MM.1S (cell line): ENCODE measurements around the gene IL18RAP.

Experiments used
- DNase-seq: peaks from one replicate; pipeline ENCODE4 v3.0.0-alpha.2; 2015
- H2AFZ ChIP-seq: fragments of 300-600 bp; sonication (generic); 2 replicates; pipeline ENCODE4 v1.6.0; 2016; ENCODE audit warnings: antibody characterized with exemption, low read length
- H3F3A ChIP-seq: fragments of 300-600 bp; sonication (generic); 2 replicates; pipeline ENCODE4 v1.6.1; 2016; ENCODE audit warnings: mild to moderate bottlenecking, antibody characterized with exemption, low read length, moderate library complexity, mixed read lengths; ENCODE audit not compliant: insufficient read depth
- H3K27ac ChIP-seq: fragments of 300-600 bp; sonication (generic); 2 replicates; pipeline ENCODE4 v1.5.1; 2016; ENCODE audit warnings: mild to moderate bottlenecking, low read length
- H3K27me3 ChIP-seq: fragments of 300-600 bp; sonication (generic); replicated peaks from 2 replicates; pipeline ENCODE4 v1.6.0; 2016; ENCODE audit warnings: low read length; ENCODE audit not compliant: insufficient read depth
- H3K36me3 ChIP-seq: fragments of 300-600 bp; sonication (generic); replicated peaks from 2 replicates; pipeline ENCODE4 v1.6.1; 2016; ENCODE audit warnings: mild to moderate bottlenecking, low read length, mixed read lengths; ENCODE audit not compliant: insufficient read depth
- H3K4me1 ChIP-seq: fragments of 300-600 bp; sonication (generic); 2 replicates; pipeline ENCODE4 v1.6.1; 2016; ENCODE audit warnings: low read length, mixed read lengths
- H3K4me2 ChIP-seq: fragments of 300-600 bp; sonication (generic); 2 replicates; pipeline ENCODE4 v1.6.0; 2016; ENCODE audit warnings: low read depth, low read length
- H3K4me3 ChIP-seq: fragments of 300-600 bp; sonication (generic); 2 replicates; pipeline ENCODE4 v1.5.1; 2016; ENCODE audit warnings: low read length, mixed read lengths
- H3K79me2 ChIP-seq: fragments of 300-600 bp; sonication (generic); 2 replicates; pipeline ENCODE4 v1.6.1; 2016; ENCODE audit warnings: mixed run types, low read length, mixed read lengths
- H3K9ac ChIP-seq: fragments of 300-600 bp; sonication (generic); 2 replicates; pipeline ENCODE4 v1.6.1; 2016; ENCODE audit warnings: low read length, mixed read lengths
- H3K9me2 ChIP-seq: fragments of 300-600 bp; sonication (generic); replicated peaks from 2 replicates; pipeline ENCODE4 v1.6.1; 2016; ENCODE audit warnings: mild to moderate bottlenecking, low read length, mixed read lengths; ENCODE audit not compliant: insufficient read depth
- H3K9me3 ChIP-seq: fragments of 300-600 bp; sonication (generic); replicated peaks from 2 replicates; pipeline ENCODE4 v1.6.1; 2016; ENCODE audit warnings: mild to moderate bottlenecking, low read length, mixed read lengths; ENCODE audit not compliant: insufficient read depth
- H4K20me1 ChIP-seq: fragments of 300-600 bp; sonication (generic); 2 replicates; pipeline ENCODE4 v1.6.1; 2016; ENCODE audit warnings: mild to moderate bottlenecking, low read length, moderate library complexity, mixed read lengths; ENCODE audit not compliant: insufficient read depth
- CTCF ChIP-seq: fragments of 300-600 bp; sonication (generic); IDR thresholded peaks from 2 replicates; pipeline ENCODE4 v1.5.1; 2016; ENCODE audit warnings: antibody characterized with exemption, low read length, mixed read lengths
- EZH2 ChIP-seq: fragments of 300-600 bp; sonication (generic); optimal IDR thresholded peaks from 2 replicates; pipeline ENCODE3; 2017; ENCODE audit warnings: low read depth, mild to moderate bottlenecking, antibody characterized with exemption, low read length, mixed read lengths
- EZH2phosphoT487 ChIP-seq: fragments of 300-600 bp; sonication (generic); IDR thresholded peaks from 2 replicates; pipeline ENCODE4 v1.6.1; 2018; ENCODE audit warnings: antibody characterized with exemption, low read length

IL18RAP gene

DNA sequence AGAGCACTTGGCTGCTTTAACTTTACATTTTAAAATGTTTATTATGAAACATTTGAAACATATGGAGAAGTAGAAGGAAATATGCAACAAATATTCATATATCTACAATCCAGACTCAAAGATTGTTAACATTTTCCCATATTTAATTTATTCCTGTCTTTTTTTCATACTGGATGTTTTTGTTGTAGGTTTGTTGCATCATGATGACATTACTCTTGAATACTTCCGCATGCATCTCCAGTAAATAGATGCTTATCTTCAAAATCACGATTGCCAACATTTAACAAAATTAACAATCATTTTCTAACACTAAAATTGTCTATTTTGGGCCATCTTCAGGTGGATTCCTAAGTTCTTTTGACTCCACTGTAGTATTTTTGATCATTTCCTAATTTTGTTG lies 21.1 kb upstream of the IL18RAP start:
- H3K27ac ChIP-seq: no peak overlapping the region
- no peaks in the 10 kb centered on the region for H3K4me1 ChIP-seq
- no peak for DNase-seq
- H3K36me3 ChIP-seq: no peaks in the 10 kb centered on the region
- no peak overlapping the region for H3K4me3 ChIP-seq
- H3F3A ChIP-seq: no peaks in the 10 kb centered on the region
- no peaks in the 10 kb centered on the region for H3K9me3 ChIP-seq
- H2AFZ ChIP-seq: no peak overlapping the region
- no peak overlapping the region for H3K4me2 ChIP-seq
- H4K20me1 ChIP-seq: no peaks in the 10 kb centered on the region
- no peaks in the 10 kb centered on the region for H3K27me3 ChIP-seq
- no peak overlapping the region for H3K9ac ChIP-seq
- TF ChIP-seq EZH2phosphoT487: no peak
- no peak for TF ChIP-seq CTCF
- TF ChIP-seq EZH2: no peak
- no peaks in the 10 kb centered on the region for H3K9me2 ChIP-seq
- H3K79me2 ChIP-seq: no peaks in the 10 kb centered on the region

GRCh38 chr2:102410952-102411351 lies 12.0 kb upstream of the IL18RAP start:
- H3K36me3 ChIP-seq: no peaks in the 10 kb centered on the region
- H4K20me1 ChIP-seq: no peaks in the 10 kb centered on the region
- H3K4me2 ChIP-seq: no peak overlapping the region
- TF ChIP-seq EZH2: no peak
- no peak for TF ChIP-seq CTCF
- TF ChIP-seq EZH2phosphoT487: no peak
- H3K79me2 ChIP-seq: no peaks in the 10 kb centered on the region
- H3K9me3 ChIP-seq: no peaks in the 10 kb centered on the region
- H3K4me3 ChIP-seq: no peak overlapping the region
- no peaks in the 10 kb centered on the region for H3K9me2 ChIP-seq
- H3K4me1 ChIP-seq: no peaks in the 10 kb centered on the region
- no peaks in the 10 kb centered on the region for H3K27me3 ChIP-seq
- DNase-seq: no peak
- no peak overlapping the region for H3K9ac ChIP-seq
- no peak overlapping the region for H2AFZ ChIP-seq
- H3K27ac ChIP-seq: no peak overlapping the region
- no peaks in the 10 kb centered on the region for H3F3A ChIP-seq

DNA sequence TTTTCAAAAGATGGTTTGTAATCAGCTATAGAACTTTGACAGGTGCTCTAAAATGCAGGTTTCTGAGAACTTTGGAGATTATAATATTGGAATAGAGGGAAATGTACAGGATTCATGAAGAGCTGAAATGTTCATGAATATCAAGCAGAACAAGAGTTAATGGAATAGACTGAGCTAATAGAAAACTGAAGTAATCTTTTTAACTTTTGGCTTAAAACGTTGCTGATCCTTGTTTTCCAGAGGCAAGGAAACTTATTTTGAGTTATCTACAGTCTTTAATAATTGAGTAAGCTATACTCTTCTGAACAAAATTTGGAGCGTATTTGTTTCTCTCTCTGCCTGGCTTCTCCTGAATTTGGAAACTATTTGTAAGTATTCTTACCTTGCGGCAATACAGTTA lies 10.8 kb upstream of the IL18RAP start:
- Histone ChIP-seq H3K79me2 (no peaks in the 10 kb centered on the region), H3K9ac (no peak overlapping the region), H3K4me1 (no peaks in the 10 kb centered on the region), H3K4me3 (no peak overlapping the region), H3K27ac (no peak overlapping the region), H2AFZ (no peak overlapping the region), H3K9me3 (no peaks in the 10 kb centered on the region), H3K27me3 (no peaks in the 10 kb centered on the region), H3F3A (no peaks in the 10 kb centered on the region), H3K36me3 (no peaks in the 10 kb centered on the region), H3K9me2 (no peaks in the 10 kb centered on the region), H3K4me2 (no peak overlapping the region), H4K20me1 (no peaks in the 10 kb centered on the region)
- no peak for DNase-seq
- TF ChIP-seq EZH2: no peak
- TF ChIP-seq CTCF: no peak
- no peak for TF ChIP-seq EZH2phosphoT487
